Fibroblast of lung (primary cell): ENCODE data around the gene CCND3. TPM values are rescaled to one million over a fixed set of nuclear protein-coding genes. Genes with fewer than 3 reads are reported as not detected.
A peak's percentile ranks its signal among the peaks of the same experiment; 100 is the strongest.

Experiments used
- DNase-seq, 2 donors: peaks; one replicate each; pipeline versions ENCODE4 v3.0.0 to v3.0.0-alpha.2; 2010; ENCODE audit warnings: low read depth in 2 of 2
- H2AFZ ChIP-seq: 2 replicates; pipeline ENCODE4 v1.5.1; 2012; ENCODE audit warnings: low read length, control low read depth, inconsistent platforms
- H3K27ac ChIP-seq: 2 replicates; pipeline ENCODE4 v1.5.1; 2011; ENCODE audit warnings: low read length, control low read depth; ENCODE audit not compliant: insufficient read depth
- H3K27me3 ChIP-seq: 2 replicates; pipeline ENCODE4 v1.5.1; 2011; ENCODE audit warnings: mild to moderate bottlenecking, low read length; ENCODE audit not compliant: control insufficient read depth, insufficient read depth
- H3K36me3 ChIP-seq: 2 replicates; pipeline ENCODE4 v1.5.1; 2011; ENCODE audit warnings: low read length; ENCODE audit not compliant: control insufficient read depth, insufficient read depth
- H3K4me1 ChIP-seq: 2 replicates; pipeline ENCODE4 v1.5.1; 2011; ENCODE audit warnings: low read length; ENCODE audit not compliant: control insufficient read depth, insufficient read depth; ENCODE audit errors: extremely low read depth
- H3K4me2 ChIP-seq: 2 replicates; pipeline ENCODE4 v1.5.1; 2011; ENCODE audit warnings: low read length, control low read depth; ENCODE audit not compliant: insufficient read depth; ENCODE audit errors: extremely low read depth
- H3K4me3 ChIP-seq, 4 experiments: fragments of 200-600 bp in 1 of 4; sonication (generic) in 1 of 4; replicated peaks in 1 of 4; 2 replicates each; pipeline ENCODE4 v1.5.1; 2011 to 2016; ENCODE audit warnings: low read length in 4 of 4, low read depth in 3 of 4, mild to moderate bottlenecking in 3 of 4, control low read depth in 2 of 4, inconsistent platforms in 1 of 4, mixed read lengths in 1 of 4; ENCODE audit not compliant: insufficient read depth in 1 of 4; ENCODE audit errors: control extremely low read depth in 1 of 4
- H3K79me2 ChIP-seq: 2 replicates; pipeline ENCODE4 v1.5.1; 2012; ENCODE audit warnings: mild to moderate bottlenecking, low read length, inconsistent platforms; ENCODE audit not compliant: control insufficient read depth, insufficient read depth
- H3K9ac ChIP-seq: 2 replicates; pipeline ENCODE4 v1.5.1; 2011; ENCODE audit warnings: mild to moderate bottlenecking, low read length, control low read depth; ENCODE audit not compliant: insufficient read depth
- H3K9me3 ChIP-seq: 2 replicates; pipeline ENCODE4 v1.5.1; 2012; ENCODE audit warnings: low read depth, low read length; ENCODE audit not compliant: control insufficient read depth, insufficient read depth
- H4K20me1 ChIP-seq: 2 replicates; pipeline ENCODE4 v1.5.1; 2011; ENCODE audit warnings: low read length; ENCODE audit not compliant: control insufficient read depth, insufficient read depth; ENCODE audit errors: extremely low read depth
- EZH2 ChIP-seq: IDR thresholded peaks from 2 replicates; pipeline ENCODE4 v1.5.1; 2012; ENCODE audit warnings: low read length, control low read depth, mild to moderate bottlenecking; ENCODE audit errors: missing control alignments
- polyA plus RNA-seq, 2 donors: library from polyadenylated mRNA; depleted of rRNA in 1 of 2; stranded (reverse) in 1 of 2; unstranded in 1 of 2; fragments of >200 nt; gene quantifications; 2 replicates each; pipeline ENCODE4 v1.2.1, GENCODE V29; 2011 to 2012; ENCODE audit warnings: missing spikeins in 1 of 2
- total RNA-seq: library from RNA; depleted of rRNA; stranded (reverse); fragments of >200 nt; gene quantifications from 2 replicates; pipeline ENCODE4 v1.2.1, GENCODE V29; 2014
- TF ChIP-seq, protein P1 (sequence below), 2 donors: IDR thresholded peaks in 1 of 2; conservative IDR thresholded peaks in 1 of 2; 1 replicate in 1 of 2; 2 replicates in 1 of 2; pipeline ENCODE4 v1.5.1; 2011 to 2012; ENCODE audit warnings: low read length in 2 of 2, control low read depth in 1 of 2, inconsistent platforms in 1 of 2, low read depth in 1 of 2, mild to moderate bottlenecking in 1 of 2

The CCND3 gene
- total and polyA plus RNA-seq, 2 donors (not counting 1 experiment from before 2014, with no cell fraction given): 15.0 to 29.6 TPM

DNA sequence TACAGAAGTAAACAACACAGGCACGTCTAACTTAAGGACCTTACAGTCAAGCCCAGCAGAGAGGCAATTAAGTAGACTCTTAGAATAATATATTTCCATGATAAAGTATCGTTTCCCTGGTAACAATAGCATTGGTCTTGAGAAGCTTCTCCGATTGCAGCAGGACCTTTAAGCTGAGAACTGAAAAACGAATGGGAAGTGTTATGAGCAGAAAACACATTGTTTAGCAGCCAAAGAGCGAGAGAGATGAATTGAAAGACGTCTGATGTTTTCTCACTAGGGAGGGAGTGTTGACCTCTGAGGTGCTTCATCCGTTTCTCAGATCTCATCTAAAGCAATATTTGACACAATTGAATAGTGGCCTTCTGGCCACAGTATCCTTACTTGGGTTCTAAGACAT is 19.5 kb downstream of the CCND3 start:
- Histone ChIP-seq H3K4me2 (peak overlapping the region; percentile 90), H3K9me3 (no peaks in the 10 kb centered on the region), H3K9ac (peak overlapping the region; percentile 99), H3K4me1 (peaks cover 20% of the 10 kb centered on the region), H4K20me1 (no peaks in the 10 kb centered on the region), H3K4me3 (peak overlapping the region; percentile 80 to 98 (median 94)), H2AFZ (no peak overlapping the region), H3K27ac (peak overlapping the region; percentile 99), H3K36me3 (peaks cover 4% of the 10 kb centered on the region), H3K79me2 (peaks cover 64% of the 10 kb centered on the region), H3K27me3 (no peaks in the 10 kb centered on the region)
- TF ChIP-seq EZH2: no peak
- TF ChIP-seq, protein P1, sequence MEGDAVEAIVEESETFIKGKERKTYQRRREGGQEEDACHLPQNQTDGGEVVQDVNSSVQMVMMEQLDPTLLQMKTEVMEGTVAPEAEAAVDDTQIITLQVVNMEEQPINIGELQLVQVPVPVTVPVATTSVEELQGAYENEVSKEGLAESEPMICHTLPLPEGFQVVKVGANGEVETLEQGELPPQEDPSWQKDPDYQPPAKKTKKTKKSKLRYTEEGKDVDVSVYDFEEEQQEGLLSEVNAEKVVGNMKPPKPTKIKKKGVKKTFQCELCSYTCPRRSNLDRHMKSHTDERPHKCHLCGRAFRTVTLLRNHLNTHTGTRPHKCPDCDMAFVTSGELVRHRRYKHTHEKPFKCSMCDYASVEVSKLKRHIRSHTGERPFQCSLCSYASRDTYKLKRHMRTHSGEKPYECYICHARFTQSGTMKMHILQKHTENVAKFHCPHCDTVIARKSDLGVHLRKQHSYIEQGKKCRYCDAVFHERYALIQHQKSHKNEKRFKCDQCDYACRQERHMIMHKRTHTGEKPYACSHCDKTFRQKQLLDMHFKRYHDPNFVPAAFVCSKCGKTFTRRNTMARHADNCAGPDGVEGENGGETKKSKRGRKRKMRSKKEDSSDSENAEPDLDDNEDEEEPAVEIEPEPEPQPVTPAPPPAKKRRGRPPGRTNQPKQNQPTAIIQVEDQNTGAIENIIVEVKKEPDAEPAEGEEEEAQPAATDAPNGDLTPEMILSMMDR (conservative IDR thresholded peaks at IDR 0.05 in 1 of 2, IDR thresholded peaks at IDR 0.05 in 1 of 2; ENCODE audit: low read depth in 1 of 2, low read length in 2 of 2): no peak
- no peak for DNase-seq

DNA sequence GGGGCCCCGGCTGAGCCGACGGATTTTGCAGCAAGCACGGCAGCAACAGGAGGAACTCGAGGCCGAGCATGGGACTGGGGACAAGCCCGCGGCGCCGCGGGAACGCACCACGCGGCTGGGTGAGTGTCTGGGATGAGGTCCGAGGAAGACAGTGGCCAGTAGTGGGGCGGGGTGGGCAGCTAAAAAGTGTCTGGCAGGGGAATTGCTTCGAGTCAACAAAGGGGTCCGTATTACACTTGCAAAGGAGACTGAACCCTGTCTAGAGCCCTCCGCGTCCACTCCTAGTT is 20.0 kb downstream of the CCND3 start:
- H3K4me1 ChIP-seq: peaks cover 21% of the 10 kb centered on the region
- H2AFZ ChIP-seq: peak overlapping the region; percentile 61
- H3K27me3 ChIP-seq: no peaks in the 10 kb centered on the region
- TF ChIP-seq EZH2: no peak
- TF ChIP-seq, protein P1 (conservative IDR thresholded peaks at IDR 0.05 in 1 of 2, IDR thresholded peaks at IDR 0.05 in 1 of 2; ENCODE audit: low read depth in 1 of 2, low read length in 2 of 2): no peak
- no peak for DNase-seq
- peak overlapping the region; percentile 99 for H3K27ac ChIP-seq
- no peaks in the 10 kb centered on the region for H3K9me3 ChIP-seq
- peaks cover 4% of the 10 kb centered on the region for H3K36me3 ChIP-seq
- H4K20me1 ChIP-seq: no peaks in the 10 kb centered on the region
- H3K4me2 ChIP-seq: peak overlapping the region; percentile 90
- H3K4me3 ChIP-seq: peak overlapping the region; percentile 80 to 98 (median 94)
- H3K79me2 ChIP-seq: peaks cover 65% of the 10 kb centered on the region
- H3K9ac ChIP-seq: peak overlapping the region; percentile 99

- Histone ChIP-seq H3K9ac (peak within 1 kb of the TSS; percentile 99), H2AFZ (peak within 1 kb of the TSS; percentile 98), H3K4me3 (peak within 1 kb of the TSS; percentile 80 to 98 (median 94)), H3K27me3 (no peaks in the 10 kb centered on the region), H3K9me3 (no peaks in the 10 kb centered on the region), H3K36me3 (peaks cover 4% of the 10 kb centered on the region), H3K79me2 (peaks cover 69% of the 10 kb centered on the region), H3K4me1 (peaks cover 21% of the 10 kb centered on the region), H4K20me1 (no peaks in the 10 kb centered on the region), H3K4me2 (peak within 1 kb of the TSS; percentile 98), H3K27ac (peak within 1 kb of the TSS; percentile 99)
- peak; percentile 93 to 94 for DNase-seq
- no peak for TF ChIP-seq EZH2
- TF ChIP-seq, protein P1 (conservative IDR thresholded peaks at IDR 0.05 in 1 of 2, IDR thresholded peaks at IDR 0.05 in 1 of 2; ENCODE audit: low read depth in 1 of 2, low read length in 2 of 2): peak; percentile 85 to 90
Observed at GRCh38 chr6:41920921-41921711, 20.5 kb downstream of the CCND3 start, which contains the start of the genes BYSL and MED20. BYSL (plus strand) TSS chr6:41921499; CDS start chr6:41921563, 64 bp downstream. MED20 (minus strand) TSS chr6:41921139; CDS start chr6:41921018, 121 bp downstream.
